ENCODE results near the gene LRRC9. TPM values are rescaled to one million over a fixed set of nuclear protein-coding genes. Genes with fewer than 3 reads are reported as not detected.

The LRRC9 gene
- polyA plus RNA-seq, 3 donors = not detected

DNA sequence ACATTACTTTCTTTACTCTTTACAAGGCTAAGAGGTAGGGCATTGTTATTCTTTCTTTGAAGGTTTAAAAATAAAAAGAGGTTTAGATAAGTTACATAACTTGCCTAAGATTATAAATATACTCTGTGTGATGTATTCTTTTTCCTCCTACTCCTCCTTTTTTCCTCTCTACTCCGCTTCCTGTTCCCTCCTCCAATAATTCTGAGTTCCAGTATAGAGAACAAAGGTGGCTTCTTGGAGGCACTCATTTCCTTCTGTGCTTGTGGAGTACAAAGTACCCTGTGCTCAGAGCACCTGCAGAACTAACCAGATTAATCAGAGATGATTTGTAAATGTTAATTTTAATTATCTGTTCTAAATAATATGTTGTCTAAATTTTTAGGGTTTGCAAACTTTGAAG lies 11.3 kb downstream of the LRRC9 start:
- no peak overlapping the region for H3K4me3 ChIP-seq (replicated peaks in 1 of 3; ENCODE audit: low read depth in 2 of 3, low read length in 3 of 3)
- no peak overlapping the region for H3K27ac Mint-ChIP-seq
- H3K9me3 ChIP-seq (replicated peaks in 1 of 2; ENCODE audit: control insufficient read depth in 1 of 2, insufficient read depth in 1 of 2, low read length in 2 of 2) = no peaks in the 10 kb centered on the region
- WGBS (ENCODE audit: insufficient coverage) = no CpG with 5 or more reads among the region's 1 CpG
- H3K36me3 ChIP-seq (replicated peaks in 1 of 2; ENCODE audit: control insufficient read depth in 1 of 2, insufficient read depth in 2 of 2, low read length in 2 of 2) = no peaks in the 10 kb centered on the region
- H3K4me1 ChIP-seq (ENCODE audit: control insufficient read depth in 1 of 2, insufficient read depth in 2 of 2, low read length in 2 of 2) = no peaks in the 10 kb centered on the region
- intact Hi-C loops (cut with micrococcal nuclease) = no loop called here
- H2AFZ ChIP-seq (ENCODE audit: insufficient read depth, low read depth, low read length, poor library complexity, severe bottlenecking) = no peak overlapping the region
- no peaks in the 10 kb centered on the region for H3K36me3 Mint-ChIP-seq
- no peak overlapping the region for H3K27ac ChIP-seq (ENCODE audit: low read depth in 1 of 2, low read length in 2 of 2)
- H3K4me2 ChIP-seq (replicated peaks; ENCODE audit: extremely low read depth, low read length, poor library complexity, severe bottlenecking) = no peak overlapping the region
- no peaks in the 10 kb centered on the region for H4K20me1 ChIP-seq (ENCODE audit: insufficient read depth, low read length)
- H3K9ac ChIP-seq (ENCODE audit: insufficient read depth, low read length, poor library complexity, severe bottlenecking) = no peak overlapping the region
- peaks cover 0 to 1% (median 0%) of the 10 kb centered on the region in 7 donors for H3K9me3 Mint-ChIP-seq
- TF ChIP-seq, protein P1, sequence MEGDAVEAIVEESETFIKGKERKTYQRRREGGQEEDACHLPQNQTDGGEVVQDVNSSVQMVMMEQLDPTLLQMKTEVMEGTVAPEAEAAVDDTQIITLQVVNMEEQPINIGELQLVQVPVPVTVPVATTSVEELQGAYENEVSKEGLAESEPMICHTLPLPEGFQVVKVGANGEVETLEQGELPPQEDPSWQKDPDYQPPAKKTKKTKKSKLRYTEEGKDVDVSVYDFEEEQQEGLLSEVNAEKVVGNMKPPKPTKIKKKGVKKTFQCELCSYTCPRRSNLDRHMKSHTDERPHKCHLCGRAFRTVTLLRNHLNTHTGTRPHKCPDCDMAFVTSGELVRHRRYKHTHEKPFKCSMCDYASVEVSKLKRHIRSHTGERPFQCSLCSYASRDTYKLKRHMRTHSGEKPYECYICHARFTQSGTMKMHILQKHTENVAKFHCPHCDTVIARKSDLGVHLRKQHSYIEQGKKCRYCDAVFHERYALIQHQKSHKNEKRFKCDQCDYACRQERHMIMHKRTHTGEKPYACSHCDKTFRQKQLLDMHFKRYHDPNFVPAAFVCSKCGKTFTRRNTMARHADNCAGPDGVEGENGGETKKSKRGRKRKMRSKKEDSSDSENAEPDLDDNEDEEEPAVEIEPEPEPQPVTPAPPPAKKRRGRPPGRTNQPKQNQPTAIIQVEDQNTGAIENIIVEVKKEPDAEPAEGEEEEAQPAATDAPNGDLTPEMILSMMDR (IDR thresholded peaks at IDR 0.05) = no peak
- H3K27me3 Mint-ChIP-seq (ENCODE audit: low read depth in 3 of 3) = peaks cover 2 to 4% (median 2%) of the 10 kb centered on the region in 3 donors
- H3K79me2 ChIP-seq (ENCODE audit: insufficient read depth, low read length) = no peaks in the 10 kb centered on the region
- H3K4me1 Mint-ChIP-seq = no peaks in the 10 kb centered on the region
- peaks cover 0 to 2% of the 10 kb centered on the region in 2 donors for H3K27me3 ChIP-seq (ENCODE audit: control insufficient read depth in 2 of 2, insufficient read depth in 2 of 2, low read length in 2 of 2)
- DNase-seq = no peak
- no peak overlapping the region for H3K4me3 Mint-ChIP-seq

DNA sequence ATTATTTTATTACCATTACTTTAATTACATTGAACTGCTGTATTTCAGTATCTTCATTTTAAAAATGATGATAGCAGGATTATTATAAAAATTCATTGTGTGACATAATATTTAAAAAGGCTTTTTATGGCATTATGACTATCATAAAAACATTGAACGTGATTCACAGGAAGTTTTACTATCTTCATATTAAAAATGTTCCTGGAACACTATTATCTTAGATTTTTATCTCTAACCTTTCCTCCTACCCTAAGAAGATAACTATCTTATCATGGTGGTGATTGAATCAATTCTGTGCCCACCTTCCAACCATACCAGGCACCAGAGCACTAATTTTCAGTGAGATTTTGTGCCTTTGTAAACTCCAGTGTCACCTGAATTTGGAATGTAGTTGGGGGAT lies 16.2 kb downstream of the LRRC9 start:
- H3K27me3 ChIP-seq (ENCODE audit: control insufficient read depth in 2 of 2, insufficient read depth in 2 of 2, low read length in 2 of 2) = peaks cover 0 to 2% of the 10 kb centered on the region in 2 donors
- no CpG with 5 or more reads among the region's 1 CpG for WGBS (ENCODE audit: insufficient coverage)
- intact Hi-C loops (cut with micrococcal nuclease) = no loop called here

More for the DNA sequence above, 16.2 kb downstream of the LRRC9 start:
- H3K4me2 ChIP-seq (replicated peaks; ENCODE audit: extremely low read depth, low read length, poor library complexity, severe bottlenecking) = no peak overlapping the region
- no peak overlapping the region for H3K4me3 ChIP-seq (replicated peaks in 1 of 3; ENCODE audit: low read depth in 2 of 3, low read length in 3 of 3)
- Mint-ChIP-seq H3K4me1 (no peaks in the 10 kb centered on the region), H3K36me3 (no peaks in the 10 kb centered on the region), H3K9me3 (peaks cover 0 to 4% (median 0%) of the 10 kb centered on the region in 7 donors), H3K4me3 (no peak overlapping the region), H3K27me3 (ENCODE audit: low read depth in 3 of 3) (peaks cover 4 to 6% (median 4%) of the 10 kb centered on the region in 3 donors), H3K27ac (no peak overlapping the region)
- no peak overlapping the region for H2AFZ ChIP-seq (ENCODE audit: insufficient read depth, low read depth, low read length, poor library complexity, severe bottlenecking)
- DNase-seq = no peak
- no peaks in the 10 kb centered on the region for H3K9me3 ChIP-seq (replicated peaks in 1 of 2; ENCODE audit: control insufficient read depth in 1 of 2, insufficient read depth in 1 of 2, low read length in 2 of 2)
- H4K20me1 ChIP-seq (ENCODE audit: insufficient read depth, low read length) = no peaks in the 10 kb centered on the region
- H3K27ac ChIP-seq (ENCODE audit: low read depth in 1 of 2, low read length in 2 of 2) = no peak overlapping the region
- no peaks in the 10 kb centered on the region for H3K36me3 ChIP-seq (replicated peaks in 1 of 2; ENCODE audit: control insufficient read depth in 1 of 2, insufficient read depth in 2 of 2, low read length in 2 of 2)
- no peak overlapping the region for H3K9ac ChIP-seq (ENCODE audit: insufficient read depth, low read length, poor library complexity, severe bottlenecking)
- H3K79me2 ChIP-seq (ENCODE audit: insufficient read depth, low read length) = no peaks in the 10 kb centered on the region
- H3K4me1 ChIP-seq (ENCODE audit: control insufficient read depth in 1 of 2, insufficient read depth in 2 of 2, low read length in 2 of 2) = no peaks in the 10 kb centered on the region
- TF ChIP-seq, protein P1 (IDR thresholded peaks at IDR 0.05) = no peak

Data from CD14-positive monocyte (primary cell).